Measurements from ENCODE around the gene THADA. TPM values are rescaled to one million over a fixed set of nuclear protein-coding genes. Genes with fewer than 3 reads are reported as not detected.

Gene THADA
- total RNA-seq, 6 donors from 2014 or later, result 23.6 to 57.5 (median 37.3) TPM

DNA sequence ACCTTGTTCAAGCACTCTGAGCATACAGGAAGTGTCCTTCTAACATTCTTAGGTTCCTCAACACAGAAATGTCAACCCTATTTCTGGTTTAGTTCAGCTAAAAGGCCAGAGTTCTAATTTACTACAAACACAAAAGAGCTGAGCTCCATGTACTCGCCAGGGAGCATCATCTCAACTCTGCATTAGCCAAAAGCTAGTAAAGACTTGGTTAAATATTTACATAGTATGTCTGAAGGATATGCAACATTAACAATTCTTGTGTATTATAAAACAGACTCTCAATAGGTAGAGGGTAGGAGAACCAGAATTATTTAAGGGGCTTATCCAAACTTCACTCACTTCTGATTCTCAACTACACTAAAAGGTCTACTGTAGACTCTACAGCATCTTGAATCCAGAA, 154.6 kb downstream of the THADA start:
- Histone ChIP-seq H3K9me3 (no peaks in the 10 kb centered on the region), H3K4me3 (no peak overlapping the region), H3K27me3 (no peaks in the 10 kb centered on the region), H3K36me3 (no peaks in the 10 kb centered on the region), H3K4me1 (peaks cover 0 to 3% (median 0%) of the 10 kb centered on the region in 4 donors), H3K27ac (no peak overlapping the region)
- WGBS, 2 donors, result 83 to 100% methylated on average over 1 of the region's 1 CpG
- ATAC-seq (ENCODE audit: low FRiP score in 2 of 2), result no peak
- no peak for DNase-seq
- no peak for TF ChIP-seq POLR2A (IDR thresholded peaks at IDR 0.05)
- no peak for TF ChIP-seq EP300 (IDR thresholded peaks at IDR 0.05)
- TF ChIP-seq, protein P1, sequence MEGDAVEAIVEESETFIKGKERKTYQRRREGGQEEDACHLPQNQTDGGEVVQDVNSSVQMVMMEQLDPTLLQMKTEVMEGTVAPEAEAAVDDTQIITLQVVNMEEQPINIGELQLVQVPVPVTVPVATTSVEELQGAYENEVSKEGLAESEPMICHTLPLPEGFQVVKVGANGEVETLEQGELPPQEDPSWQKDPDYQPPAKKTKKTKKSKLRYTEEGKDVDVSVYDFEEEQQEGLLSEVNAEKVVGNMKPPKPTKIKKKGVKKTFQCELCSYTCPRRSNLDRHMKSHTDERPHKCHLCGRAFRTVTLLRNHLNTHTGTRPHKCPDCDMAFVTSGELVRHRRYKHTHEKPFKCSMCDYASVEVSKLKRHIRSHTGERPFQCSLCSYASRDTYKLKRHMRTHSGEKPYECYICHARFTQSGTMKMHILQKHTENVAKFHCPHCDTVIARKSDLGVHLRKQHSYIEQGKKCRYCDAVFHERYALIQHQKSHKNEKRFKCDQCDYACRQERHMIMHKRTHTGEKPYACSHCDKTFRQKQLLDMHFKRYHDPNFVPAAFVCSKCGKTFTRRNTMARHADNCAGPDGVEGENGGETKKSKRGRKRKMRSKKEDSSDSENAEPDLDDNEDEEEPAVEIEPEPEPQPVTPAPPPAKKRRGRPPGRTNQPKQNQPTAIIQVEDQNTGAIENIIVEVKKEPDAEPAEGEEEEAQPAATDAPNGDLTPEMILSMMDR (IDR thresholded peaks at IDR 0.05), result no peak
- no peak for TF ChIP-seq POLR2AphosphoS5 (IDR thresholded peaks at IDR 0.05)

- peaks cover 0 to 3% (median 0%) of the 10 kb centered on the region in 4 donors for H3K4me1 ChIP-seq
- no peaks in the 10 kb centered on the region for H3K9me3 ChIP-seq
- 70 to 72% methylated on average over 7 of the region's 7 CpGs for WGBS, 2 donors
- no peak for ATAC-seq (ENCODE audit: low FRiP score in 2 of 2)
- H3K36me3 ChIP-seq, result no peaks in the 10 kb centered on the region
- H3K4me3 ChIP-seq, result peak overlapping the region in 2 of 4 donors; percentile 12 to 17
- H3K27me3 ChIP-seq, result no peaks in the 10 kb centered on the region
- TF ChIP-seq EP300 (IDR thresholded peaks at IDR 0.05) (no peak), POLR2A (IDR thresholded peaks at IDR 0.05) (no peak), POLR2AphosphoS5 (IDR thresholded peaks at IDR 0.05) (no peak)
- peak overlapping the region in 3 of 4 donors; percentile 47 to 63 (median 57) for H3K27ac ChIP-seq
- no peak for DNase-seq
Measured at GRCh38 chr2:43438858-43439655, 156.8 kb downstream of the THADA start.

- no peak for ATAC-seq (ENCODE audit: low FRiP score in 2 of 2)
- no peak for TF ChIP-seq POLR2A (IDR thresholded peaks at IDR 0.05)
- no peak for TF ChIP-seq EP300 (IDR thresholded peaks at IDR 0.05)
- no peak for TF ChIP-seq POLR2AphosphoS5 (IDR thresholded peaks at IDR 0.05)
- TF ChIP-seq, protein P1 (IDR thresholded peaks at IDR 0.05), result no peak
- no peak overlapping the region for H3K4me3 ChIP-seq
- no peaks in the 10 kb centered on the region for H3K36me3 ChIP-seq
- DNase-seq, result no peak
- H3K27me3 ChIP-seq, result no peaks in the 10 kb centered on the region
- no peaks in the 10 kb centered on the region for H3K9me3 ChIP-seq
- peaks cover 0 to 3% (median 0%) of the 10 kb centered on the region in 4 donors for H3K4me1 ChIP-seq
- 66 to 81% methylated on average over 3 of the region's 3 CpGs for WGBS, 2 donors
- peak overlapping the region in 3 of 4 donors; percentile 47 to 63 (median 57) for H3K27ac ChIP-seq
Measured at GRCh38 chr2:43438342-43438741, 157.5 kb downstream of the THADA start.

DNA sequence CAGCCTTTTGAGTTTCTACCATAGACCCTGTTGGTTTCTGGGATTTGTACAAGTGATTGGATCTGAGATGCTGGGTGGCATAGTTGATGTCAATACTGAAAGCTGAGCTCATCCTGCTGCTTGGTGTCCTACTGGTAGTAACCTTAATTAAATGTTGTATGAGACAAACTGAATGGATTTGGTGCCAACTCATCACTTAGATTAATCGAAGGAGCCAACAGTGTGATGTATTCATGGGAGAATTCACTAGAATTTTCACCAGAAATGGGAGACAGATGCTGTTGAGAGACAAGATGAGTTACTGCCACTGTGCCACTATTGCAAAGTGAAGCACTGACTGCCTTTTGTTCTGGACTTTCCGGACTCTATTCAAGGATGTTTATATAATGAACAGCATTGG, 158.5 kb downstream of the THADA start:
- no peak for TF ChIP-seq POLR2AphosphoS5 (IDR thresholded peaks at IDR 0.05)
- no peak for TF ChIP-seq POLR2A (IDR thresholded peaks at IDR 0.05)
- no peak for ATAC-seq (ENCODE audit: low FRiP score in 2 of 2)
- no peaks in the 10 kb centered on the region for H3K36me3 ChIP-seq
- no peak for DNase-seq
- 75 to 91% methylated on average over 2 of the region's 2 CpGs for WGBS, 2 donors
- H3K4me3 ChIP-seq, result no peak overlapping the region
- peak overlapping the region in 2 of 4 donors; percentile 8 to 39 for H3K27ac ChIP-seq
- H3K27me3 ChIP-seq, result no peaks in the 10 kb centered on the region
- H3K4me1 ChIP-seq, result peaks cover 0 to 3% (median 0%) of the 10 kb centered on the region in 4 donors
- H3K9me3 ChIP-seq, result no peaks in the 10 kb centered on the region

DNA sequence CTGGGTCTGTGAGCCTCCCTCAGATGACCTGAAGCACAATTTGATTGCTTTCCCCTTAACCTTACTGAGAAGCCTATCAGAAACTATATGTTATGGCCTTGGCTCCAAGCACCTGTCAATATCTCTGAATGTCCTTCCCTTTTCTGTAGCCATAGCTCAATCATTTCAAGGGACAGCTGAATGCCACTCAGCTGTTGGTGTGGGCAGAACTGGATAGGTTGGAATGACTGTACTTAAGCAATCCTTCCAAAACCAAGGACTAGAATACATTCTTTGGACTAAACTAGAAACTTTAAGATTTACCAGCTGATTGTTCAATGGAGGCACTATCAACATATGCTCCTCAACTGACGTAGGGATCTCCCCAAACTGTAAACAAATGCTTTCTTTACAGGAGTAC, 159.4 kb downstream of the THADA start:
- ATAC-seq (ENCODE audit: low FRiP score in 2 of 2) (no peak), DNase-seq (no peak)
- Histone ChIP-seq H3K4me1 (peaks cover 0 to 3% (median 0%) of the 10 kb centered on the region in 4 donors), H3K27me3 (no peaks in the 10 kb centered on the region), H3K27ac (no peak overlapping the region), H3K9me3 (no peaks in the 10 kb centered on the region), H3K36me3 (no peaks in the 10 kb centered on the region), H3K4me3 (no peak overlapping the region)
- TF ChIP-seq POLR2AphosphoS5 (IDR thresholded peaks at IDR 0.05), result no peak
- TF ChIP-seq, protein P1 (IDR thresholded peaks at IDR 0.05), result no peak
- no peak for TF ChIP-seq POLR2A (IDR thresholded peaks at IDR 0.05)
- no peak for TF ChIP-seq EP300 (IDR thresholded peaks at IDR 0.05)
- WGBS, 2 donors, result 88 to 92% methylated on average over 1 of the region's 1 CpG

All from upper lobe of left lung (tissue), 6 donors.